Calu3 (cell line): Measurements from ENCODE around the gene EGFLAM. TPM values are rescaled to one million over a fixed set of nuclear protein-coding genes. Genes with fewer than 3 reads are reported as not detected.

Experiments
- BruUV-seq: library from RNA; stranded (reverse); fragments of 400-500 nt; replicated peaks from 2 replicates; lab custom pipeline; 2021; lab: Mats Ljungman, UMichigan
- CTCF ChIA-PET: fragments of 300-600 bp; sonication (Branson Sonifier 250); formaldehyde crosslinking; loops from one replicate; lab custom pipeline; 2022; ENCODE audit warnings: antibody characterized with exemption; lab: Charles Lee
- DNase-seq: peaks from one replicate; pipeline ENCODE4 v3.0.0; 2022
- H3K27ac Mint-ChIP-seq: one replicate; pipeline ENCODE4 v1.8.0; 2022; ENCODE audit warnings: mixed read lengths; ENCODE audit not compliant: unreplicated experiment
- H3K27me3 Mint-ChIP-seq: one replicate; pipeline ENCODE4 v1.8.0; 2022; ENCODE audit warnings: mixed read lengths; ENCODE audit not compliant: unreplicated experiment
- H3K36me3 Mint-ChIP-seq: one replicate; pipeline ENCODE4 v1.8.0; 2022; ENCODE audit warnings: mild to moderate bottlenecking, moderate library complexity, mixed read lengths; ENCODE audit not compliant: insufficient read depth, unreplicated experiment
- H3K4me1 Mint-ChIP-seq: one replicate; pipeline ENCODE4 v1.8.0; 2022; ENCODE audit warnings: mild to moderate bottlenecking, low read depth, mixed read lengths; ENCODE audit not compliant: unreplicated experiment
- H3K4me3 Mint-ChIP-seq: one replicate; pipeline ENCODE4 v1.8.0; 2022; ENCODE audit warnings: mild to moderate bottlenecking, low read depth, moderate library complexity, mixed read lengths; ENCODE audit not compliant: unreplicated experiment
- H3K9me3 Mint-ChIP-seq: one replicate; pipeline ENCODE4 v1.8.0; 2022; ENCODE audit warnings: low read depth, mixed read lengths; ENCODE audit not compliant: unreplicated experiment
- CTCF ChIP-seq: fragments of 200-600 bp; IDR thresholded peaks from one replicate; pipeline ENCODE4 v1.8.0; 2022; ENCODE audit warnings: antibody characterized with exemption; ENCODE audit not compliant: unreplicated experiment
- intact Hi-C: fragments of 100-400 bp; cut with micrococcal nuclease; formaldehyde crosslinking; loops from one replicate; pipeline ENCODE4 v1.10.0; 2022; ENCODE audit not compliant: unreplicated experiment
- total RNA-seq: library from RNA; stranded (reverse); gene quantifications from 2 replicates; pipeline ENCODE4 v1.2.3, GENCODE V29; 2022

EGFLAM gene
- total RNA-seq, 1 experiment from 2014 or later: not detected

- BruUV-seq: no TSS peak
- CTCF ChIA-PET: no interaction called here
- H3K27me3 Mint-ChIP-seq: peaks cover 43% of the 10 kb centered on the region
- no peak for DNase-seq
- H3K9me3 Mint-ChIP-seq: peaks cover 2% of the 10 kb centered on the region
- H3K27ac Mint-ChIP-seq: no peak overlapping the region
- no peaks in the 10 kb centered on the region for H3K36me3 Mint-ChIP-seq
- no peak for TF ChIP-seq CTCF
- intact Hi-C loops: no loop called here
- H3K4me1 Mint-ChIP-seq: no peaks in the 10 kb centered on the region
- H3K4me3 Mint-ChIP-seq: no peak overlapping the region
These were observed 37.4 kb downstream of the EGFLAM start for GRCh38 chr5:38295751-38296150.

- BruUV-seq: no TSS peak
- no peaks in the 10 kb centered on the region for H3K4me1 Mint-ChIP-seq
- no peak for TF ChIP-seq CTCF
- no peak overlapping the region for H3K27ac Mint-ChIP-seq
- intact Hi-C loops: no loop called here
- H3K27me3 Mint-ChIP-seq: peaks cover 47% of the 10 kb centered on the region
- peaks cover 4% of the 10 kb centered on the region for H3K9me3 Mint-ChIP-seq
- no peaks in the 10 kb centered on the region for H3K36me3 Mint-ChIP-seq
- no peak for DNase-seq
- H3K4me3 Mint-ChIP-seq: no peak overlapping the region
- CTCF ChIA-PET: no interaction called here
These were observed 39.7 kb downstream of the EGFLAM start for GRCh38 chr5:38297830-38298608.

DNA sequence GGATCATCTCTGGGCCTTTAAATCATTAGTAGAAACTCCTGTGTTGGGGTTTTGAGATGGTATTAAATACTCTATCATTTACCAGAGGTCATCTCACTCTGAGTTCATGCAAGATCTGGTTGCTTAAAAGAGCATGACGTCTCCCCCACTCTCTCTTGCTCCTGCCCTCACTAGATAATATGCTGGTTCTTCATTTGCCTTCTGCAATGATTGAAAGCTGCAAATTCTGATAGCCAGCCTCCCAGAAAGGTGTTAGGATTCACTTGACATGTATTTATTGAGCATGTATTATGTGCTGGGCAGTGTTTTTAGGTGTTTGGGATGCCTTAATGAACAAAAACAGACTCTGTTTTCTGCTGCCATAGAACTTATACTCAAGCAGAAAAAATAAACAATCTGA lies 41.2 kb downstream of the EGFLAM start:
- Mint-ChIP-seq H3K36me3 (no peaks in the 10 kb centered on the region), H3K4me3 (no peak overlapping the region), H3K27ac (no peak overlapping the region)

DNA sequence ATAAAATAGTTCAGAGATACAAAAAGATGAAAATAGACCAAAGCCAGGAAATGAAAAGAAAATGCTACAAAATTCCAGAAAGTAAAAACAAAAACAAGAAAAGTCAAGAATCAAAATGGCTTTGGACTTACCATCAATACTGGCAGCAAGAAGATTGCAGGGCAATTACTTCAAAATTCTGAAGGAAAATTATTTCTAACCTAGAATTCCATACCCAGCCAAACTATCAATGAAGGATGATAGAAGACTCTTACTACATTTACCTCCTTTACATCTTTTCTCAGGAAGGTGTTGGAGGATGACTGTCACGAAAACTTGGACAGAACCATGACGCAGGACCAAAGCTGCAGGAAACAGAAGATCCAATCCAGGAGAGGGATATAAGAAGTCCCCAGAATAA lies 46.8 kb downstream of the EGFLAM start:
- Mint-ChIP-seq H3K27ac (no peak overlapping the region), H3K36me3 (no peaks in the 10 kb centered on the region), H3K4me1 (no peaks in the 10 kb centered on the region), H3K27me3 (peaks cover 38% of the 10 kb centered on the region), H3K4me3 (no peak overlapping the region), H3K9me3 (peaks cover 16% of the 10 kb centered on the region)
- no peak for DNase-seq
- intact Hi-C loops: no loop called here
- BruUV-seq: no TSS peak
- CTCF ChIA-PET: no interaction called here
- TF ChIP-seq CTCF: no peak

More for the DNA sequence above, 41.2 kb downstream of the EGFLAM start:
- DNase-seq: no peak
- CTCF ChIA-PET: no interaction called here
- TF ChIP-seq CTCF: no peak
- peaks cover 6% of the 10 kb centered on the region for H3K9me3 Mint-ChIP-seq
- H3K4me1 Mint-ChIP-seq: no peaks in the 10 kb centered on the region
- intact Hi-C loops: no loop called here
- BruUV-seq: no TSS peak
- H3K27me3 Mint-ChIP-seq: peaks cover 53% of the 10 kb centered on the region
